AG04449 (cell line): ENCODE data around the gene ARL5C.

Experiments used
- CTCF ChIA-PET: fragments of 350-600 bp; formaldehyde crosslinking; extraction: SDS; loops from one replicate; lab custom pipeline; 2021; ENCODE audit warnings: antibody characterized with exemption; lab: Yijun Ruan, JAX
- POLR2A ChIA-PET: fragments of 400-600, 350-600 bp; formaldehyde crosslinking; extraction: SDS; loops from one replicate; lab custom pipeline; 2020; ENCODE audit warnings: antibody characterized with exemption, inconsistent platforms; lab: Yijun Ruan, JAX
- DNase-seq: peaks from one replicate; pipeline ENCODE4 v3.0.0-alpha.2; 2010; ENCODE audit warnings: low read depth, low spot score
- H3K4me3 ChIP-seq: 2 replicates; pipeline ENCODE4 v1.5.1; 2011; ENCODE audit warnings: low read depth, mild to moderate bottlenecking, control low read depth, low read length
- TF ChIP-seq, protein P1 (sequence below): IDR thresholded peaks from one replicate; pipeline ENCODE4 v1.5.1; 2011; ENCODE audit warnings: mild to moderate bottlenecking, moderate library complexity, low read length, control low read depth, inconsistent platforms; ENCODE audit not compliant: insufficient read depth; ENCODE audit errors: missing control alignments

ARL5C gene

DNA sequence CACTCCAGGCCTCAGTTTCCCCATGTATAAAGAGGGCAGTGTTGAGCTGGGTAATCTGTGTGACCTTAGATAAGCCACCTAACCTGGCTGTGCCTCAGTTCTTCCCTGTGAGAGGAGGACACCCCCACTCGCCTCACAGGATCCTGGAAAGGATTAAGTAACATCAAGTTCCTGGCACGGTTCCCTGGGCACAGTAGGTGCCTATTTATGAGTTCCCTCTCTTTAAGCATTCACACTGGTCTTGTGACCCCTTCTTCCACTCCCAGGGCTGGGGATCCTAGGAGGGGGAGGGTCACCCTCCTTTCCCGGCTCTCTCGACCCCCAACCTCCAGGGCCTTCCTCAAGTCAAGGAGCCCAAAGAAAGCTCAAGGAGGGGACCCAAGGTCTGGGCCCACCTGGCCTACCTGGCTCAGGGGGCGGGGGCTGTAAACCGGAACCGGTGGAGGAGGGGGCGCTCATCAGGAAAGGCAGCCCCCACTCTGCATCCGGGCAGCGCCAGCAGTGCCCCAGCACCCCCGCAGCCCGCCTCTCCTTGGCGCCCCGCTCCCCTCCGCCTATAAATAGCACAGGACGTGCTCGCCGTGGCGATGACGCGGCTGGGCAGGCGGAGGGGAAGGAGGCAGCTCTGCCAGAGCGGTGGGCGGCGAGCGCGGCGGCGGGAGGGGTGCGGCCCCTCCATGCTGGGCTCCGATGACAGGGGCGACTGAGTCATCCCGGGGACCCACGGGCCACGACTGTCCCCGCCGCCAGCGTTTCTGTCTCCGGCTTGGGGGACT, 43.5 kb upstream of the ARL5C start:
- peak overlapping the region; percentile 51 for H3K4me3 ChIP-seq
- POLR2A ChIA-PET, result interaction anchor here (1.7 to 3.3 kb wide), 2 partner anchors 8 to 10 kb away, joined by 6 to 13 read pairs; partner anchors contain the start of gene RPL19
- TF ChIP-seq, protein P1, sequence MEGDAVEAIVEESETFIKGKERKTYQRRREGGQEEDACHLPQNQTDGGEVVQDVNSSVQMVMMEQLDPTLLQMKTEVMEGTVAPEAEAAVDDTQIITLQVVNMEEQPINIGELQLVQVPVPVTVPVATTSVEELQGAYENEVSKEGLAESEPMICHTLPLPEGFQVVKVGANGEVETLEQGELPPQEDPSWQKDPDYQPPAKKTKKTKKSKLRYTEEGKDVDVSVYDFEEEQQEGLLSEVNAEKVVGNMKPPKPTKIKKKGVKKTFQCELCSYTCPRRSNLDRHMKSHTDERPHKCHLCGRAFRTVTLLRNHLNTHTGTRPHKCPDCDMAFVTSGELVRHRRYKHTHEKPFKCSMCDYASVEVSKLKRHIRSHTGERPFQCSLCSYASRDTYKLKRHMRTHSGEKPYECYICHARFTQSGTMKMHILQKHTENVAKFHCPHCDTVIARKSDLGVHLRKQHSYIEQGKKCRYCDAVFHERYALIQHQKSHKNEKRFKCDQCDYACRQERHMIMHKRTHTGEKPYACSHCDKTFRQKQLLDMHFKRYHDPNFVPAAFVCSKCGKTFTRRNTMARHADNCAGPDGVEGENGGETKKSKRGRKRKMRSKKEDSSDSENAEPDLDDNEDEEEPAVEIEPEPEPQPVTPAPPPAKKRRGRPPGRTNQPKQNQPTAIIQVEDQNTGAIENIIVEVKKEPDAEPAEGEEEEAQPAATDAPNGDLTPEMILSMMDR, result no peak
- CTCF ChIA-PET, result interaction anchor here (0.8 to 13.8 kb wide), 10 partner anchors 15 to 412 kb away, joined by 3 to 429 read pairs (median 4); partner anchors contain the start of gene STAC2
- DNase-seq, result no peak

DNA sequence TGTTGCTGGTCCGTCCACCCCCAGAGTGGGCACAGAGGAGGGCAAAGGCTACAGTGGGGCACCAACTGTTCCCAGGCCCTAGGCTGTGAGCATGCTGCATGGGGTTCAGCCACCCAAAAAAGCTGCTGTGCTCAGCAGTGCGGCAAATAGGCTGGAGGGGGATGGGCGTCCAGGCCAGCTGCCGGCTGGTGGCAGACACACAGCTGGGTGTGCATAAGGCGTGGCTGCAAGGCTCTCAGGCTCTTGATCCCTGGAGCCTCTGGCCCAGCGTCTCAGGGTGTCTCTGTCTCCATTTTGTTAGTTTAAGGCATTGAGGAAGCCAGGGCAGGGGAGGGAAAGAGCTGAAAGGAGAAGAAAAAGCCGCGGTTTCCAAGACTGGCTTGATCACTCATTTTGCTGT, 42.9 kb upstream of the ARL5C start:
- TF ChIP-seq, protein P1, result no peak
- no peak overlapping the region for H3K4me3 ChIP-seq
- DNase-seq, result no peak
- POLR2A ChIA-PET, result interaction anchor here (1.7 to 3.3 kb wide), 2 partner anchors 9 kb away, joined by 6 to 13 read pairs; partner anchors contain the start of gene RPL19
- CTCF ChIA-PET, result interaction anchor here (0.8 to 13.8 kb wide), 10 partner anchors 17 to 413 kb away, joined by 3 to 429 read pairs (median 4); partner anchors contain the start of gene STAC2

DNA sequence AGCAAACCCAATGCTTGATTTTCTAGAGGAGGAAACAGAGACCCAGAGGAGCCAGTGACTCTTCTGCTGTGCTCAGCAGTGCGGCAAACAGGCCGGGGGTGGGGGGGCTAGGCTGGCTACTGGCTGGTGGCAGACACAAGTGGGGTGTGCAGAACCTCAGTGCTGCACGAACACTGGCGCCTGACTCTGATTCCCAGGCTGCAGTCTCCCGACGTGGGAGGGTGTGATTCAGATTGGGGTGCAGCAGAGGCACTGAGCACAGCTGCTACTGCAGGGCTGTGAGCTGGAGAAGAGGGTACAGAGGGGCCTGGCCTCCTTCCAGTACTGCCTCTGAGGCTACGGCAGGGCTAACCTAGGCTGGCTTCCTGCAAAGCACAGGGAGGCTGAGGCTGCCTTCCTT, 42.2 kb upstream of the ARL5C start:
- TF ChIP-seq, protein P1, result no peak
- H3K4me3 ChIP-seq, result no peak overlapping the region
- DNase-seq, result no peak
- POLR2A ChIA-PET, result interaction anchor here (2.9 to 3.3 kb wide), 2 partner anchors 8 to 36 kb away, joined by 13 to 18 read pairs; partner anchors contain the start of gene RPL19
- CTCF ChIA-PET, result interaction anchor here (1.1 to 13.8 kb wide), 4 partner anchors 15 to 225 kb away, joined by 3 to 429 read pairs (median 6); no protein-coding TSS in a partner anchor

DNA sequence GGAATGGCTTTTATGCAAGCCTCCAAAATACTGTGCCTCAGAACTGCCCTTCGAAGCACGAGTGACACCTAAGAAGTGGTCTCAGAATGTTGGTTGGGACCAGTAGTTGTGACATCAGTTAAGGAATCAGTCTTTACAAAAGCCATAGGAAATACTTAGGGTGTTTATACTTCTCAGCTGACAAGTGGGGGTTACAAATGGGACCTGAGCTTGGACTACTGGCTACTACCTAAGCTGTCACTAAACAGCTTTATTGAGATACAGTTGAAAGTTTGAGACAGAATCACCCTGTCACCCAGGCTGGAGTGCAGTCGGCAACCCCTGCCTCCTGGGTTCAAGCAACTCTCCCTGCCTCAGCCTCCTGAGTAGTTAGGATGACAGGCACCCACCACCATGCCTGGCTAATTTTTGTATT, 39.2 kb upstream of the ARL5C start:
- ChIA-PET POLR2A (interaction anchor here (0.7 kb wide), 1 partner anchor 31 kb away, joined by 3 read pairs; no protein-coding TSS in a partner anchor), CTCF (interaction anchor here (1.5 to 13.8 kb wide), 2 partner anchors 10 to 35 kb away, joined by 3 to 429 read pairs; no protein-coding TSS in a partner anchor)
- DNase-seq, result no peak
- TF ChIP-seq, protein P1, result no peak
- no peak overlapping the region for H3K4me3 ChIP-seq

DNA sequence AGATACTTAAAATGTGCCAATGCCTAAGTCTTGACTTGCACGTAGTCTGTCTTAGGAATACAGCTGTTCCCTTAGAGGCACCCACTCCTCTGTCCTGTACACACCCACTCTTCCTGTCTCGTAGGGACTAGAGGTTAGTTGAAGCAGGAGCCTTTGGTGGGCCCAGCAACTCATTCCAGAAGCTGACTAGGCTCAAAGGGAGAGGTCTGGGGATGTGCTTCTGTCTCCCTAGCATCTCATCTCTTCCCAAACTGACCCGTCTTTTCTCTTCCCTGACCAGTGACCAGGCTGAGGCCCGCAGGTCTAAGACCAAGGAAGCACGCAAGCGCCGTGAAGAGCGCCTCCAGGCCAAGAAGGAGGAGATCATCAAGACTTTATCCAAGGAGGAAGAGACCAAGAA, 38.3 kb upstream of the ARL5C start:
- H3K4me3 ChIP-seq, result no peak overlapping the region
- ChIA-PET POLR2A (no interaction called here), CTCF (interaction anchor here (1.5 to 13.8 kb wide), 2 partner anchors 9 to 36 kb away, joined by 3 to 429 read pairs; no protein-coding TSS in a partner anchor)
- DNase-seq, result no peak
- TF ChIP-seq, protein P1, result no peak

DNA sequence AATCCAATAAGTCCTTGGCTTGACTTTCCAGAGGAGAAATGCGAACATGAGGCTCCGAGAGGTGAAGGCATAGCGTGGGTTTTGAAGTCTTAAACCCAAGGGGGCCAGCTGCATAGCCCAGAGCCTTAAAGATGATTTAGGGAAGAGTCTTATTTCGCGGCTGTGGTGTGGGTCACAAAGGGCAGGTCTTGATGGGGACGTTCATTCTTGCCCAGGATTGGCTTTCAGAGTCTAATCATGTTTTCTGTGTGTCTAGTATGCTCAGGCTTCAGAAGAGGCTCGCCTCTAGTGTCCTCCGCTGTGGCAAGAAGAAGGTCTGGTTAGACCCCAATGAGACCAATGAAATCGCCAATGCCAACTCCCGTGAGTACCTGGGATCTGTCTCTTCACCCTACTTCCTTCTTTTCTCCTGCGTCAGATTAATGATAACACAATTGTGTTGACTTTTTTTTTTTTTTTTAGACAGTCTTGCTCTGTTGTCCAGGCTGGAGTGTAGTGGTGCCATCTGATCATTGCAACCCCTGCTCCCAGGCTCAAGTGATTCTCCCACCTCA, 35.1 kb upstream of the ARL5C start:
- POLR2A ChIA-PET, result no interaction called here
- H3K4me3 ChIP-seq, result peak overlapping the region; percentile 95
- TF ChIP-seq, protein P1, result no peak
- CTCF ChIA-PET, result interaction anchor here (2.1 to 13.8 kb wide), 2 partner anchors 39 to 218 kb away, joined by 6 to 429 read pairs; no protein-coding TSS in a partner anchor
- no peak for DNase-seq
